Activated T-cell treated with anti-CD3 and anti-CD28 coated beads for 4 hours (primary cell): ENCODE data around the gene KIAA1143.
A peak's percentile ranks its signal among the peaks of the same experiment; 100 is the strongest.

Source experiments
- DNase-seq: peaks from one replicate; pipeline ENCODE4 v3.0.0-alpha.2; 2020

Gene KIAA1143

DNA sequence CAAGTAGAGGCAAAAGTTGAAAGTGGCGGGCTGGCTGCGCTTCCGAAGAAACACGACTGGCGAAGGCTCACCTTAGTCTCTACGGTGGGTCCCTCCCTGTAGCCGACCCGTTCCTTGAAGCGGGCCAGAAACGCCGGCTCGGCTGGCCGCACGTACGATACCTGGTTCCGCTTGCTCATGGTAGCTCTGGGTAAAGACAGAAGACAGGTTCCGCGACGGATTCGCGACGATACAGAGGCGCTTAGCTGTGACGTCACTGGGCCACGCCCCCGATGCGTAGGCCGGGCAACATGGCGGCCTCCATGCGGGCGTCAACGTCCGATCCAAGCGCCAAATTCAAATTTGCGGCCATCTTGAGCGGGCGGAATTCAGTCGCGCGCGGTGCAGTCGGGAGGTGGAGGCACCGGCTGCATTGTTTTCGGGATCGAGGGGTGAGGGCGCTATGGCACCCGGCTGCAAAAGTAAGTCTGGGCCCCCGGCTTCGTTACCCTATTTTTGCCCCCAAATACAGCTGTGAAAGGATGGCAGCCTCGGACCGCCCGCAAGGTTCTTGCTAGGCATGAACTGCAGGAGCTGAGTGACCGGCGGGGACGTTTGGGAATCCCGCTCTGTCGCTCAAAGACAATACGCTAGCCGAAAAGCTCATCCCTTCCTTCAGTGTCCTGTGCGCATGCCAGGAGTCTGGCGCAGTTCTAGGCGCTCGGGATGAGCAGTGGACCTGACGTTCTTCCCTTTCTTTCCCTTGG lies at the start of gene KIAA1143, which contains the start of gene KIF15:
Gene KIAA1143, minus strand, starts transcription at position 196 of the 746 bp plus-strand sequence. Its CDS starts 17 bp downstream, at position 179.
Gene KIF15, plus strand, starts transcription at position 371 of the 746 bp plus-strand sequence. Its CDS starts 72 bp downstream, at position 443.
- DNase-seq, result peak; percentile 99

GRCh38 chr3:44805960-44806359 lies 44.5 kb upstream of the KIAA1143 start:
- DNase-seq, result no peak

- DNase-seq, result no peak
These were observed 41.9 kb upstream of the KIAA1143 start for GRCh38 chr3:44803298-44803697.

DNA sequence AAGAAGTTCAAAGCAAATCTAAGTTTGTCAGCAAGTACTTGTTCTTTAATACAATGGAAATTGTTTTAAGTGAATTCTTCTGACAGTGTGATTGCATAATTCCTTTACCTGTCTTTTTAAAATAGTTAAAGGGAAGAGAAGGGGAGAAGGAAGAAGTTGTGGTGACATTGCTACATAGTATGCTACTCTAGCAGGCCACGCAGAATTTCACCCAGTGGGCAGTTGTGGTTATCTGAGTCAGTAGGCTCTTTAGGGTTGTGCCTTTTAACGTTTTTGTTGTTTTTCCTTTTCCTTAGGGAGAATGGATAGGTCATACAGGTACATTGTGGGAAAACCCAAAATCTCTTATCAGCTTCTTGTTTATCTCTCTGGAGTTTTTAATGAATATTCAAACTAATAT lies 40.6 kb upstream of the KIAA1143 start:
- DNase-seq, result no peak

GRCh38 chr3:44795197-44795596 lies 33.8 kb upstream of the KIAA1143 start:
- no peak for DNase-seq

- no peak for DNase-seq
These were observed 21.5 kb upstream of the KIAA1143 start for GRCh38 chr3:44782891-44783290.

GRCh38 chr3:44772099-44772442 lies 10.7 kb upstream of the KIAA1143 start:
- no peak for DNase-seq

DNA sequence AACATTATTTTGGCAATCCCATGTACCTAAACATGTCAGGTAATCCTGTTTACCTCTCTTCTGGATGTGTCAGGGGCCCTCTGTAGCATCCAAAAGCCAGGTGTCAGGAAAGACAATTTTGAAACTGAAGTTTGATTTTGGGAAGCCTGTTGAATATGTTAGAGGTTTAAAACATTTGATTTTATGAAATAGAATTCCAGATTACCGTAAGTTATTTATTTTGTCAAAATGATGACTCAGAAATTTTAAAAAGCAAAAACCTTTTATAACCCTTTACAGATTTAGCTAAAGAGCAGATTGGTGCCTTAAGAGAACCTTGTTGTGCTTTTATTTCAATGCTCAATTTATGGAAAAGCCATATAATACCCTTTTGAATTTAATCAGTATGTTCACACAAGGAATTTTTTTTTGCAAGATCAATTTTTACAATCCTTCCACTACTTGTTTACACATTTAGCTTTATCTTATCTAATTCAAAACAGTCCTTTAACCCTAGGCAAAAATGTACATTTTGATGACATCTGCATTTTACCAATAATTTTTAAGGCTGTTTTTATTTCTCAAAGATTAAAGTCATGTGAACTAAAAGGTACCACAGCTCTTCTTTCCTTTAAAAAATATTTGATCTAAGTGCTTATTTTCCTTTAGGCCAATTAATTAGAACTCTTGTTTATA lies 10.1 kb upstream of the KIAA1143 start:
- DNase-seq, result no peak

GRCh38 chr3:44764248-44764647 lies 2.8 kb upstream of the KIAA1143 start:
- DNase-seq, result no peak

GRCh38 chr3:44762690-44763089 lies 1.3 kb upstream of the KIAA1143 start:
- DNase-seq, result no peak

- DNase-seq, result no peak
These were observed 805 bp upstream of the KIAA1143 start for GRCh38 chr3:44762170-44762677.

- DNase-seq, result no peak
These were observed 357 bp downstream of the KIAA1143 start for GRCh38 chr3:44761101-44761423.

DNA sequence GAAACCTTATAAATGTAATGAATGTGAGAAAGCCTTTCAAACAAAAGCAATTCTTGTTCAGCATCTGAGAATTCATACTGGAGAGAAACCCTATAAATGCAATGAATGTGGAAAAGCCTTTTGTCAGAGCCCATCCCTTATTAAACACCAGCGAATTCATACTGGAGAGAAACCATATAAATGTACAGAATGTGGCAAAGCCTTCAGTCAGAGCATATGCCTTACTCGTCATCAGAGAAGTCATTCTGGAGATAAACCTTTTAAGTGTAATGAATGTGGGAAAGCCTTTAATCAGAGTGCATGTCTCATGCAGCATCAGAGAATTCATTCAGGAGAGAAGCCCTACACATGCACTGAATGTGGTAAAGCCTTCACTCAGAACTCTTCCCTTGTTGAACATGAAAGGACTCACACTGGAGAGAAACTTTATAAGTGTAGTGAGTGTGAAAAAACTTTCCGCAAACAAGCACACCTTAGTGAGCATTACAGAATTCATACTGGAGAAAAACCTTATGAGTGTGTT lies 26.7 kb downstream of the KIAA1143 start:
- no peak for DNase-seq

- peak; percentile 74 for DNase-seq
These were observed 32.0 kb downstream of the KIAA1143 start, which contains the start of gene ZNF501 for GRCh38 chr3:44729384-44729910. TSS of gene ZNF501 (plus strand) at chr3:44729635. CDS start at chr3:44734422, 4,787 bp downstream.

DNA sequence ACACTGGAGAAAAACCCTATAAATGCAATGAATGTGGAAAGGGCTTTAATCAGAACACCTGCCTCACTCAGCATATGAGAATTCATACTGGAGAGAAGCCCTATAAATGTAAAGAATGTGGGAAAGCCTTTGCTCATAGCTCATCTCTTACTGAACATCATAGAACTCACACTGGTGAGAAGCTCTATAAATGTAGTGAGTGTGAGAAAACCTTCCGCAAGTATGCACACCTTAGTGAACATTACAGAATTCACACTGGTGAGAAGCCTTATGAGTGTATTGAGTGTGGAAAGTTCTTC lies 39.4 kb downstream of the KIAA1143 start:
- DNase-seq, result no peak

DNA sequence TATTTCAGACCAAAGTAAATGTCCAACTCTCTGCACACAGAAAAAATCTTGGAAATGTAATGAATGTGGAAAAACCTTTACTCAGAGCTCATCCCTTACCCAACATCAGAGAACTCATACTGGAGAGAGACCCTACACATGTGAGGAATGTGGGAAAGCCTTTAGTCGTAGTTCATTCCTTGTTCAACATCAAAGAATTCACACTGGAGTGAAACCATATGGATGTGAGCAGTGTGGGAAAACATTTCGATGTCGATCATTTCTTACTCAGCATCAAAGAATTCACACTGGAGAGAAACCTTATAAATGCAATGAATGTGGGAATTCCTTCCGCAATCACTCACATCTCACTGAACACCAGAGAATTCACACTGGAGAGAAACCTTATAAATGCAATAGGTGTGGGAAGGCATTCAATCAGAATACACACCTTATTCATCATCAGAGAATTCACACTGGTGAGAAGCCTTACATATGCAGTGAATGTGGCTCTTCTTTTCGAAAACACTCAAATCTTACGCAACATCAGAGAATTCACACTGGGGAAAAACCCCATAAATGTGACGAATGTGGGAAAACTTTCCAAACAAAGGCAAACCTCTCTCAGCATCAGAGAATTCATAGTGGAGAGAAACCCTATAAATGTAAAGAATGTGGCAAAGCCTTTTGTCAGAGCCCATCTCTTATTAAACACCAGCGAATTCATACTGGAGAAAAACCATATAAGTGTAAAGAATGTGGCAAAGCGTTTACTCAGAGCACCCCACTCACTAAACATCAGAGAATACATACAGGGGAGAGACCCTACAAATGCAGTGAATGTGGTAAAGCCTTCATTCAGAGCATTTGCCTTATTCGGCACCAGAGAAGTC lies 40.0 kb downstream of the KIAA1143 start:
- no peak for DNase-seq

DNA sequence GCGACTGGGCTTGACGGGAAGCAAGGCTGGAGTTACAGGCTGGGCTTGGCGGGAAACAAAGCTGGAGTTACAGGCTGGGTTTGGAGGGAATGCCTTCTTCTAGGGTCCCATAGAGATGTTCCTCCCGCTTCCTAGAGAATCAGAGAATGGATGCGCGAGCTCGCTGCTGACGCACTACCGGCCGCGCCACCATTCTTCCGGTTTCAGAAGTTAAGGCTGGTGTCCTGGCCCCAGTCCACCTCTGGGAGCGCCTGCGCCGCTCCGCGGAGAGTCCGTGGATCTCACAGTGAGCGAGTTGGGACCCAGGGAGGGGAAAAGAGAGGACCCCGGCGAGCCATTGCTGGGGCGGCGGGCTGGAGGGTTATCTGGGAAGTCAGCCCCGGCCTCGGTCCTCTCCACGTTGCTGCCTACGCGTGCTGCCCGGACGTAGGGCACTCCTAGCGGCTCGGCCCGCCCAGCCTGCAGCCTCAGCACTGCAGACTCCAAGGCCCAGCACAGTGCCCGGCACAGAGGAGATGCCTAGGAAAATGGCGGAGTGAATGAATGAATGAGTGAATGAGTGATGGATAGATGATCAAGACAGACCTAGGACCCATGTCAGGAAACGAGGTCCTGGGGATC lies 48.9 kb downstream of the KIAA1143 start, which contains the start of gene ZNF502:
Gene ZNF502, plus strand, starts transcription at position 206 of the 621 bp plus-strand sequence. CDS start 7,602 bp downstream, outside the sequence.
- DNase-seq, result peak; percentile 44
